ENCODE results near the gene RPS6KA2. TPM values are rescaled to one million over a fixed set of nuclear protein-coding genes. Genes with fewer than 3 reads are reported as not detected.

Gene RPS6KA2
- total RNA-seq, 1 experiment from 2014 or later, result 32.6 TPM

DNA sequence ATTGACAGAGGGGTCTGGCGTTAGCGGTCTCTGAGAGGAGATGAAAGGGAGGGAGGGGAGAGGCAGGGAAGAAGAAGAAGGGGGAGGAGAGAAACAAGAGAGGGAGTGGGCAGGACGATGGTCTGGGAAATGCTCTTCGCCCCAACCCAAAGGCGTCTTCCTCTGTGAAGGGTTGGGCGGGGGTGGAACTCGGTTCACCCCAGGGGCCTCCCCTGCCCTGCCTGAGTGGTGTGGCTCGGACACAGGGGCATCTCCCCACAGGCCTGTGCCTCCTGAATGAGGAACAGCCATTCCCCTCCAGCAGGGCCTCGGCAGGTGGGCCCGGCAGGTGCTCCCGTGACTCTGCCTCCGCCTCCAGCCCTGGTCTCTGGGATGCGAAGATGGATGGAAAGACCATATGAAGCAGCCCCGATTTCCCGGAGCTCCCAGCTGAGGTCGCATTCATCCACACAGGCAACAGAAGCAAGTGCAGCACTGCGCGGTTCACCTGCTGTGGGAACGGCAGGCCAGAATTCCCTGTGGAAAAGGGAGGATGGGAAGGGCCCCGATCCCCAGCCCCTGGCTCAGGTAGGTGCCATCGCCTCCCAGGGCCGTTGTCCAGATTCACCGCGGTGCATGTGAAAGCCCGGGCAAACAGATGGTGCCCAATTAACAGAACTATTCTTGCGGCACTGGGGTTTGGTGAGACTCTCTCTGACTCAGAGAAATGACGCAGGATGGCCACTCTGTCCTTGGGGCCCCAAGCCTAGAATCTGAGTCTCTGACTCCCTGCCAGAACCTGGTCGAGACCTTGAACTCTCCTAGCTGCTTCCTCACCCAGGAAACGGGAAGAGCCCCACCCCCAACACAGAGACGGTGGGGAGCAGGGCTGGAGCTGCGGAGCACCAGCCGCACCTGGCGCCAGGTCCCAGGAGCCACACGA, 29.4 kb upstream of the RPS6KA2 start:
- no peak for DNase-seq (ENCODE audit: low spot score)

DNA sequence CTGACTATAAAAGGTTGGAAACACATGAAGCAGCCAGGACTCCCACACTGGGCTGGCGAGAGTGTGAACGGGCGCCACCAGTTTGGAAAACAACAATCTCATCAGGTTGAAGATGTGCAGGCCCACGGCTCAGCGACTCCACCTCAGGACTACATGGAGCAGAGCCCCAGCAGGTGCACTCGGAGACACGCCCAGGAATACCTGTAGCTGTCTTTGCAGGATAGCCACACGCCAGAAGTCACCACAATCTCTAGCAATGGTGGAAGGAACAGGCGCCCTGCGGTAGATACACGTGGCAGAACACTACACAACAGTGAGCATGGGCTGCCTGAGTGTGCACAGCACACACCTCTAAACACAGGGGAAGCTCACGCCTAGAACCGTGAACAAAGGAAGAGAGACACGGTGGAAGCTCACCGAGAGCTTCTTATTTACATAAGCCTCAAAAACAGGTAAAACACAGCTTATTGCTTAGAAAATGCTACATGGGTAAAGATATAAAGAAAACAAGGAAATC, 28.7 kb upstream of the RPS6KA2 start:
- DNase-seq (ENCODE audit: low spot score), result no peak

DNA sequence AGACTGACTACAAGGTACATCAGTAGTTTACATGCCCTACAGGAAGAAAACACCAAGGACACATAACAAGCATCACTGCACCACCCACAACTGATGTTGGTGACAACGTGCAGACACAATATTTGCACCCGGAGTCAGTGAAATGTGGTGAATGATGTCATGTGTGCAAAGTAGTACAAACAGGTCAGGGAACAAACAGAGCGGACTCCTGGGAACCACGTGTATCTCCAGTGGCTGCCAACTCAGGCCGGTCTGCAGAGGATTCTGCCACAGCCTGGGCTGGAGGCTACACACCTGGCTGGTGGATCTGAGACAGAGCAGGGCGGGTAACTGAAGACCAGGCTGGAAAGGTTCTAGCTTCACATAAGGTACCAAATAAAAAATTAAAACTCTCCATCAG, 28.2 kb upstream of the RPS6KA2 start:
- no peak for DNase-seq (ENCODE audit: low spot score)

DNA sequence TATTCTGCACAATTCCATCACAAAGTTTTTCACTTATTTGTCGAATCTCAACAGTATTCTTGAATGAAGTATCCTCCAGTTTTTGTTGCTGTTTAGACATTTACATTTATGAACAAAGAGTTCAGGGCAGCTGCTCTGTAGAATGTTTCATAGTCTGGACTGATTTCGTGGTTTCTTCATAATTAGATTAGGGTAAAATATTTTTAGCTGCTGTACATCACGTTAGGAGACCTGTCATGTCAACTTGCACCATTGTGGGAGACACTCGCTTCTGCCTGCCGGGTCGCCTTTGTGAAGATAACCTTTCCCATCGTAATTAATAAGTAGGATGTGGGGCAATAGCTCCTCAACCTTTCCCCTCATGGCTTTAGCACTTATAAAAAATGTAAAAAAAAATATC, 27.5 kb upstream of the RPS6KA2 start:
- no peak for DNase-seq (ENCODE audit: low spot score)

DNA sequence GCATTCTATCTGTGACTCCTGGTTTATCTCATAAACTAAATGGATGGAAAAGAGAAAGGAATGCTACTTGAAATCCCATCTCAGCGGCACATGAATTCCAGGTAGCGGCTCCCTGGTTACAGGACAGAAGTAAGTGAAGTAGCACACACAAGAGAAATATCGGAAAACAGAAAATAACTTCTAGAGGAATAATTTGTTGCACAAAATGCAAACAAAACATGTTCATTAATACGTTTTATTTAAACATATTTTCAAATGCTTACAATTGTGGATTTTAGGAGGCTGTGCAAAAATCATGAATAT, 26.5 kb upstream of the RPS6KA2 start:
- no peak for DNase-seq (ENCODE audit: low spot score)

DNA sequence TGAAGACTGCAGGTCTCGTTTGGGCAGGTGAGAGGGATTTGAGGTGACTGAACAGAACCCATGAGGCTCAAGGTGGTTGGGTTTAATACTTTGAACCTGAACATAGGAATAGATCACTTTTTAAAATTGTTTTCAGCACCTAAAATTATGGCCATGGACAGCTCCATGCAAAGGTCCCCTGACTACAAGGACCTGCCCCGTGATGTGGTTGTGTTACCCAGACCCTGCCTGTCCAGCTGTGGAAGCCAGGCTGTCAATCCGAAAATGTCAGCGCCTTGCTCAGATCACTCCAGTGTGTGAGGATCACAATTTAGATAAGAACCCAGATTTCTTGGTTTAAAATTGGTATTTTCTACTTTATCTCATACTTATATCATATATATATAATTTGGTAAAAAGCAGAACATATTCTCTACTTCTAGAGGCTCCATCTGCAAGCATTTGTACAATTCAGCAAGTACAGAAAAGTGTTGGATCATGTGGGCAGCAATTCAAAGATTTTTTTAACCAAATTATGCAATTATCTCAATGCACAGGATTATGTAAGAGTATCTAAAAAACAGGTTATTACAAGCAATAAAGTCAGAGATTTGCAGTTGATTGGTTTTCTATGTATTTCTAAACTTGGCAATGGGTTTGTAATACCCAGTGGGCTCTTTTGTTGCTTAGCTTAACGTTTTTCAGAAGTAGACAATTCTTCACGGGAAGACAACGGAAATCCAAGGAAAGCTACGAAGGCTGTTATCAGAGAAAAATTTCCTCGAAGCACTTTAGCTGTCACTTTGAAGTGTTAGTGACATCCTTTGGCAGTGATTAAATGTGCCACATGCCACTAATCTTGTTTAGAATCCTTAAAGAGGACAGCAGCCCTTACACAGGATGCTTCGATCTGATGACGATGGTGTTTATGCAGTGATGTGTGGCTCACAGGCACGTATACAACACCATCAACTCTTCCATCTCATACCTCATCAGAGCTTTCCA, 24.1 kb upstream of the RPS6KA2 start:
- no peak for DNase-seq (ENCODE audit: low spot score)

DNA sequence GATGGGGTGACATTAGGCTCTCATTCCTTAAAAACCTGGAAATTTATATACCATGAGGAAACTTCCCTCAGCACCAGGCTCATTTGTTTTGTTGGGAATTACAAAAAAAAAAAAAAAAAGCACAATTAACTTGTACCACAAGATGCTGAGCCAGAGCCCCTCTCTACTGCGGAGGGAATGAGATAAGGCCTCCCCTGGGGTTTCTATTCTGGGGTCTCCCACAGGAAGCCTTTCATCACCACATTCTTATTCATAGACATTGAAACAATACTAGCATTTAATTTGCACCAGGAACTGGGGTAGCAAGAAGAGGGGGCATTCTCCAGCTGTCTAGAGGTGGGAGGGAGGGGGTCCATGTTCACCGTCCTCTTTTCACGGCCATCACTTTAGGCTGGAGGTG, 23.0 kb upstream of the RPS6KA2 start:
- DNase-seq (ENCODE audit: low spot score), result no peak

DNA sequence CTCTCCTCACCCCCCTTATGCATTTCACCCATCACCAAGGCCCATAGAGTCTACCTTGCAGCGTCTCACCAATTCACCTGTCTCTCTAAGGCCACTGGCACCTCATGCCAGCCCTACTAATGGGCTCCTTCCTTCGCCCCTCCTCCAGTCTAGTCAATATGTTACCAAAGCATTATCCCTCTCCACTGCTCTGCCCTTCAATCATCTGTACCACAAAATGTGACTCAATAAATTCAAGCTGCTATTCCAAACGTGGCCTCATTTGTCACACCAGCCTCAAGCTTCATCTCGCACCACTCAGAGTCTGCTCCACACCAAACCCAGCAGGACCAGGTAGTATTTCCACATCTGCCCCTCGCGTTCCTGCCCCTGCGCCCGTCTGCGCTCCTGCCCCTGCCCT, 21.8 kb upstream of the RPS6KA2 start:
- DNase-seq (ENCODE audit: low spot score), result no peak

DNA sequence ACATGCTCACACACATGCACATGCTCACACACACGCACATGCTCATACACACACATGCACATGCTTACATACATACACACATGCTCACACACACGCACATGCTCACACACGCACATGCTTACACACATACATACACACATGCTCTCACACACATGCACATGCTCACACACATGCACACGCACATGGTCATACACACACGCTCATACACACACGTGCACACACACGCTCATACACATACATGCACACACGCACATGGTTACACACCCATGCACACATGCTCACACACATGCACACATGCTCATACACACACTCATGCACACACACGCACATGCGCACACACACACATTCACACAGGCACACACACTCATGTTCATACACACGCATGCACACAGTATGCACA, 20.8 kb upstream of the RPS6KA2 start:
- no peak for DNase-seq (ENCODE audit: low spot score)

DNA sequence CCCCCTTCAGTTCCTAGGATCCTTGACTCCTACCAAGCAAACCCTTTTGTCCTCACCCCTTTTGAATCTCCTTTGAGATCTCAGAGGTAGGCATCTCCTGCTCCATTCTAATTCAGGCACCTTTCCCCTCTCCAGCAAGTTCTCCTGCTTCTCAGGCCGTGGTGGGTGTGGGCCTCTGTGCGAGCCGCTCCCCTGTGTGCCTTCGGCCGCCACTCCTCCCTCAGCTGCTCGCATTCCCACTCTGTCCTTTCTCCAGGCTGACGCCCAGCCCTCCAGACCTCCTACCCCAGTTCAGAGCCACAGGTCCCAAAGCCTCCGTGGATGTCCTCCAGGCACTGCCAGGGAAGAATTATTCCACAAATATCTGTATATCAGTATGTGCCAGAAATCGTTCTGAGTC, 19.7 kb upstream of the RPS6KA2 start:
- DNase-seq (ENCODE audit: low spot score), result no peak

DNA sequence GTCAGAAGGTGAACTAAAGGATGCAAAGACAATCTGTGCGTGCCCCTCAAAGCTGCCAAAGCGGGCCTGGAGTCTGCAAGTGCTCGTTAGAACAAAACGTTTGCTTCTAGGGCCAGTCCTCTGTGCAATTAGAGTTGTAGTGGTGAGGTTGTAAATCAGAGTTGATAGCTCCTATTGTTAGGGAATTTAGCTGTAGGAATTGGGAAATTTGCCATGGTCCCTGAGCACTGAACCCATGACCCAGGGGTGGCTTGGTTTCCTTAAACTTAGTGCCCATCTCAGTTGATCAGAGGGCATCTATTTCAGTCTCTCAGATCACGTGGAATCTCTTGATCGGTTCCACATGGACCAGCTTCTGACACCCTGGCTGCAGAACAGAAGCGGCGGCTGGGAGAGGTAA, 18.8 kb upstream of the RPS6KA2 start:
- no peak for DNase-seq (ENCODE audit: low spot score)

DNA sequence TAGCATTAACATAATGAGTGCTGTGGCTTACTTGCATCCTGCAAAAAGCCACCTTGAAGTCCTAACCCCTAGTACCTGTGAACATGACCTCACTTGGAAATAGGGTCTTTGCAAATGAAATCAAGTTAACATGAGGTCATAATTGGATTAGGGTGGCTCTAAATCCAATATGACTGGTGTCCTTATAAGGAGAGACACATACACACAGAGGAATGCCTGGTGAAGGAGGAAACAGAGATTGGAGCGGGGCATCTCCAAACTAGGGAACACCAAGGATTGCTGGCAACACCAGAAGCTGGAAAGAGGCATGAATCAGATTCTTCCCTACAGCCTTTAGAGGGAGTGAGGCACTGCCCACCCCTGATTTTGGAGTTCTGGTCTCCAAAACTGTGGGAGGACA, 17.6 kb upstream of the RPS6KA2 start:
- DNase-seq (ENCODE audit: low spot score), result no peak

DNA sequence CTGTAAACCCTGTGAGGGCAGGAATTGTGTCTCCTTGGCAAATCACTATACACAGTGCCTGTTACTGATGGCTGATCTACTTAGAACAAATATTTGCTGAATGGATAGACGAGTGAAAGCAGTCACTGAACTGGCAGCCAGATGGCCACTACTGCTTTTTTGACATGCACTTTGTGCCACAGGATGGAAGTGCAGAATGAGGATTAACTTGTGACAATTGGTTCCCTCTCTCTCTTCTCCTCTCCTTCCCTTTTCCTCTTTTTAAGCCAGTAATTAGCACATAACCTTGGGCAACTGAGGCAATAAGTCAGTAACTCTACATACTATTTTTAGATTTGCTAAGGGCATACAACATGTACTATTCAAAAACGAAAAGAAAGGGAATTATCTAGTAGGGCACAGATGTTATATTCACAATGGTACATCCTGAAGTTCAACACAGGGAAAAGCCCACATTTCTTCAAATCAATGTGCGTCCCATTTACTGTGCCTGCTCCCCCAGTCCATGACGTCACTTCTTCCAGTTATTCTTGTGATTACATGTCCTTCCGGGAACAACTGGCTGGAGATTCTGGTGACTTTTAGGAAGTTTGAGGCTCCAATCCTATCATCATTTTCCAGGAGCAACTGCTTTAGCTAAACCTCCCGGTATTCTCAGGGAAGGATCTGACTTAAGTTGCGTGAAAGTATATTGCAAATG, 17.0 kb upstream of the RPS6KA2 start:
- DNase-seq (ENCODE audit: low spot score), result no peak

DNA sequence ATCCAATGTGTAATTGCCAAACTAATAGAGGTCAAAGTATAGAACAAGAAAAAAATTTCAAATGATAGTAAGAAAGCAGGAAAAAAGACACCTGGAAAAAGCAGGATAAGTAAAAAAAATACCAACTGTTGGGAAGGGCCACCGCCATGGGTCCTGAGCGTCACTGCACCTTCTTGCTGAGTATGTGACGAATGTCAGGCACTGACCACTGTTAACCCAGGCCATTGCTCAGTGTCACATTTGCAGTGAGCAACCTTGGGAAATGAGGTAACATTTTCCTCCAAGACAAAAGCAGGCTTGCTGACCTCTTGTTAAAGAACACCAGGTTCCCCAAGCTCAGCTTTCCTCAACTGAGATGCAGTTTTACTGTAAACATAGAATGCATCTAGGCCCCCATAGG, 15.6 kb upstream of the RPS6KA2 start:
- DNase-seq (ENCODE audit: low spot score), result no peak

DNA sequence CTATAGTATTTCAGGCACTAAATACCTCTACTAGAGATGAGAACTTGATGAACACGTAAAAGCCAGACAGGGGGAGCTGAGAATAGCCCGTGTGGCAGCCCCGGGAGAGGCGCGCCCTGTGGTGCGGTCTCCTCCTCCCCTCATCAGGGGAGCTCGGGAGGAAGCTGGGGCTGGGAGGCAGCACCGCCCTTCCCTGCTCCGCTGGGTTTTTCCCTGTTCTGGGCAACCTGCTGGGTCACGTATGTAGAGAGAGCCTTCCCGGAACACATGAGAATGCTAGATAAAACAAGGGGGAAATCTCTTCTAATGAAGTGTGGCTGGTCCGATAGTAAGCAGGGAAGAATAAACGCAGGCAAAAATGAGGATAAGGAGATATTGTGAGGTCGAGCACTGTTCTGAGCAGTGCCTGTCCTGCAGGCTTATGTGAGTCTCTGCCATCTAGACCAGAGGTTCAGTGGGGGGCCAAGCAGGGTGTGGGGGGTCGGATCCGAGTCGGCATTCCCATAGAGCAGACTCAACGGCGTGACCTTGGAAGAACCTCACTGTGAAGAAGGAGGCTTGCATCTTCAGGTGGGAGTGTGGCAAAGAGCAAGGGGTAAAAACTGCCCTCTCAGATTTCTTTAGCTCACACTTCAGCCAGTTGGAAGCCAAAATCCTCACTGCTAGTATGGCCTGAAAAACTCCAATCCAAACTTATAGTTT, 13.4 kb upstream of the RPS6KA2 start:
- DNase-seq (ENCODE audit: low spot score), result no peak

DNA sequence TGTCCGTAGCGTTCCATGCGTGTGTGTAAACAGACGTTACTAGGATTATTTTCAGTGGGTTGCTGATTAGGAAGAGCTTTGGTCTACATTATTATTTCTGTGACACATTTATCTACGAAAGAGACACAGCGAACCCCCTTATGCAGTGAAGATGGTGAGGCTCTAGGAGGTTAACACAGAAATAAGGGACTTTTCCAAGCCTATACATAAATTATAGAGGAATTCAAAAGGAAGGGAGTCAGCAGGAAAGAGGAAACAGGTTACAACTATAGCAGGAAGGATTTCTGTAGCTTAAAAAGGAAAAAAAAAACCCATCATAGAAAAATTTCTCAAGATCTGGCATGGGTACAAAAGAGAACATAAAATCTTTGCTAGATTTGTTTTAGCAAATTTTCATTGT, 12.9 kb upstream of the RPS6KA2 start:
- no peak for DNase-seq (ENCODE audit: low spot score)

DNA sequence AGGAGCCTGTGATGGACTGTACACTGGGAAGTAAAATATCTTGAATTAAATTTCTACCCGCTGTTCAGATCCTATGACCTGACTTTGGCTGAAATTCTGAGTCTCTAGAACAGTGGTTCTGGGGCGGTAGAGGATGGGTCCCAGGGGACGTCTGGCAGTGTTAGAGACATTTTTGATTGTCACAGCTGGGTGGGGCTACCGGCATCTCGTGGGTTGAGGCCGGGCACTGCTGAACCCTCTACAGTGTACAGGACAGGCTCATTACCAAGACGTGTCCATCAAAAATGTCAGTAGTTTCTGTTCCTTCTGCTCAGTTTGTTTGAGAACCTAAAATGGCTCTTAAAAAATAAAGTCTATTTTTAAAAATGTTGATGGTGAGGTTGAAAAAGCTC, 11.5 kb upstream of the RPS6KA2 start:
- DNase-seq (ENCODE audit: low spot score), result no peak

DNA sequence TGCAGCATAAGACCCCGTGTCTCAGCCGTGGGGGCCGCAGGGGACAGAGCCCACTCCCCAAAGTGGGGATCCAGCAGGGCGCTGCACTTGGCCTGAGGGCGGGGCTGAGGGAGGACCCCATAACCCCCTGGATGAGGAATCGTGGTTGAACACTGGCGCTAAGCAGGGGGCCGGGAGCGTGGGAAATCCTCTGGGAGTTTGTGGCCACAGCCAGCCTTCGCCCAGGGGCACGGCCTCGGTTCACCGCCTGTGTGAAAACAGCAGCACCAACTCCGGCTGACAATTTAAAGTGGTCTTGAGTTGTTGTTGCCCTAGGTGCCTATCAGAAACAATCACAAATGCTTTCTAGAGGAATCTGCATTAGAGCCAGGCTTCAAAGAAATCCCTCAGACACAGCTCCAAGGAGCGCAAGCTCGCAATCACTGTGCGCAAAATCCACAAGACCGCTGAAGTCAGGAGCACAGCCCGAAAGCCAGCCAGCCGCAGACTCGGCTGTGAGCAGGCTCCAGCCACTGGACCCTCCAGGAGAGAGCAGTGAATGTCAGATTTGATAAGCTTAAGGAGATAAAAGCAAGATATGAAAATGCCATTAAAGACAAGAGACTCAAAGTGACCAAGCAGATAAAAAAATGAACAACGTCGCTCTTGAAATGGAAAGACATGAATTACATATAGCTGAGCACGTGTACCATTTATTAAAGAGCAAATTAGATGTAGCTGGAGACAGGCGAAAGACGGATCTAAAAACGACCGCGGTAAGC, 10.9 kb upstream of the RPS6KA2 start:
- DNase-seq (ENCODE audit: low spot score), result no peak

DNA sequence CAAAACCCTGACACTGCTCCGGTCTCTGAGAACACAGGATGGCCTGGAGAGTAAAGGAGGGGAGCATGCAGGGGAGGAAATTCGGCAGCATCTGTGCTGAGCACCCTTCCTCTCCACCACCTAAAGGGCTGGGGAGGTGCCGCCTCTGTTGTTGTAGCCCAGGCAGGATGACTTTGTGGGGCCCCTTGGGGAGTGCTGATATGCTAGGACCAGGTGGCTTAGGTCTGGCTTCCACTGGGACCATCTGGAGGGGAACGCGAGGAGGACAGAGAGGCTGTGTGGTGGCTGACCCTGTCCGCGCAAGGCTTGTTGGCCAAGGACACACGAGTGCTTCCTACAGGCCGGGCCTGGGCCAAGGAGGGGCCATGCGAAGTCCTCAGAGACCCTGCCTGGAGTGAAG, 9.9 kb upstream of the RPS6KA2 start:
- DNase-seq (ENCODE audit: low spot score), result no peak

DNA sequence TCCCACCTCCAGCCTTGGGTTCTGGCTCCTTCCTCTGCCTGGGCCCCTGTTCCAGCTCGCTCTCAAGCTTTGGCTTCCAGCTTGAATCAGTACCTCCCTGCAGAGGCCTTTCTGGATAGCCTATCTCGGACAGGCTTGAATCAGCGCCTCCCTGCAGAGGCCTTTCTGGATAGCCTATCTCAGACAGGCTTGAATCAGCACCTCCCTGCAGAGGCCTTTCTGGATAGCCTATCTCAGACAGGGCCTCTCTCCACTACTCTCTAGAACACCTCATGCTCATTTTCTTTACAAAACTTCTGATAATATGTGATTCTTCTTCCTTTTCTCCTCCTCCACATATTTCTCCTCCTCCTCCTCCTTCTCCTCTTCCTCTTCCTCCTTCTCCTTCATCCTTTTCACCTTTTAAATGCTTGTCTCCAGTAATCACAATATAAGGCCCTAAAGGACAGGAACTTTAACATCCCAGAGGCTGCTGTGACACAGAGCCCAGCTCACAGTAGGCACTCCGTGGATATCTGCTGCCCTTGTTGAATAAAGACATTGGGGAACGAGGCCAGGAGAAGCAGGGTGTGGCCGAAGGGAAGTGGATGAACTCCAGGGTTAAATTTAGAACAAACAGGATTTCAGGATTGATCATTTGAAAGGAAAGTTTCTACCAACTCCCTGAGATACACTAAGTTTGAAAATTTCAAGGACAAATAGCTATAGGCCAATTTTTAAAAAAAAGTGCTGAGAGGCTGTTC, 9.3 kb upstream of the RPS6KA2 start:
- DNase-seq (ENCODE audit: low spot score), result no peak
